NT2/D1 (cell line): ENCODE data around the gene KRTAP5-7.

Experiments used
- DNase-seq: peaks from one replicate; pipeline ENCODE4 v3.0.0-alpha.2; 2011; ENCODE audit warnings: low read depth, low spot score
- H3K27me3 ChIP-seq: 2 replicates; pipeline ENCODE4 v1.6.0; 2011; ENCODE audit warnings: mild to moderate bottlenecking; ENCODE audit not compliant: insufficient read length, insufficient read depth
- H3K36me3 ChIP-seq: 2 replicates; pipeline ENCODE4 v1.6.1; 2011; ENCODE audit warnings: mild to moderate bottlenecking, low read length, mixed read lengths; ENCODE audit not compliant: insufficient read depth, insufficient read length
- H3K4me1 ChIP-seq: 2 replicates; pipeline ENCODE4 v1.5.1; 2011; ENCODE audit not compliant: insufficient read depth, insufficient read length
- H3K4me3 ChIP-seq: 2 replicates; pipeline ENCODE4 v1.5.1; 2011; ENCODE audit warnings: low read depth; ENCODE audit not compliant: insufficient read length
- H3K9ac ChIP-seq: 2 replicates; pipeline ENCODE4 v1.6.0; 2011; ENCODE audit warnings: low read depth; ENCODE audit not compliant: insufficient read length
- H3K9me3 ChIP-seq: 2 replicates; pipeline ENCODE4 v1.5.1; 2011; ENCODE audit warnings: mild to moderate bottlenecking, low read length; ENCODE audit not compliant: insufficient read depth
- SUZ12 ChIP-seq: IDR thresholded peaks from 2 replicates; pipeline ENCODE4 v1.6.1; 2011; ENCODE audit not compliant: insufficient read length, insufficient read depth; ENCODE audit errors: extremely low read depth
- YY1 ChIP-seq: IDR thresholded peaks from 2 replicates; pipeline ENCODE4 v1.6.1; 2011; ENCODE audit not compliant: insufficient read length, insufficient read depth
- ZNF274 ChIP-seq: IDR thresholded peaks from 2 replicates; pipeline ENCODE4 v1.6.1; 2011; ENCODE audit warnings: mild to moderate bottlenecking, low read depth, low read length

The KRTAP5-7 gene

DNA sequence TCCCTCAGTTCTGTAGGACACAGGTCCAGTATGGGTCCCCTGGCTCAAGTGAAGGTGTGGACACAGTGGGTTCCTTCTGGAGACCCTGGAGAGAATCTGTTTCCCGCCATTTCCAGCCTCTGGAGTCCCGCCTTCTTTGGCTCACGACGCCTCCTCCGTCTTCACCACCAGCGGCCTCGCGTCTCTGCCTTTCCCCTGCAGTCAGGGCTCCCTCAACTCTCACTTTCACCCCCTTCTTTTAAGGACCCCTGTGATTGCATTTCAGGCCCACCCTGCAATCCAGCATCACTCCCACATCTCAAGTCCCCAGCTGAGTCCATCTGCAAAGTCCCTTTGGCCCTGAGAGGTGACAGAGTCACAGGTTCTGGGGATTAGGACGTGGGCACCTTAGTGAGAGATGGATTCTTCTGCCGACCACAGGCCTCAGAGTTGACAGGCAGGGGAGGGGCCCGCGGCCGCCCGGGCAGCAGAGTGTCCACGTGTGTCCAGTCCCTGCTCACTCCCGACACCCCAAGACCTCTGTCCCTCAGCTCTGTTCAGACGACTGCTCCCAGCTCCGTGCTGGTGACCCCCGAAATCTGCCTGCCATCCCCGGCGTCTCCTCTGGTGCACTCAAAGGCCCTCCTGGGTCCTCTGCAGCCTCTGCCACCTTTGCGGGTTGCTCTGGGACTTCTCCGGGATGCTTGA, 36.9 kb upstream of the KRTAP5-7 start:
- no peaks in the 10 kb centered on the region for H3K9me3 ChIP-seq
- no peak overlapping the region for H3K4me3 ChIP-seq
- H3K4me1 ChIP-seq, result no peaks in the 10 kb centered on the region
- DNase-seq, result no peak
- peaks cover 42% of the 10 kb centered on the region for H3K36me3 ChIP-seq
- H3K9ac ChIP-seq, result no peak overlapping the region
- no peak for TF ChIP-seq YY1
- no peak for TF ChIP-seq SUZ12
- TF ChIP-seq ZNF274, result no peak
- no peaks in the 10 kb centered on the region for H3K27me3 ChIP-seq

- no peak for DNase-seq
- H3K9me3 ChIP-seq, result no peaks in the 10 kb centered on the region
- H3K9ac ChIP-seq, result no peak overlapping the region
- no peak for TF ChIP-seq SUZ12
- TF ChIP-seq ZNF274, result no peak
- no peak for TF ChIP-seq YY1
- peaks cover 42% of the 10 kb centered on the region for H3K36me3 ChIP-seq
- H3K27me3 ChIP-seq, result no peaks in the 10 kb centered on the region
- no peaks in the 10 kb centered on the region for H3K4me1 ChIP-seq
- H3K4me3 ChIP-seq, result no peak overlapping the region
Measured at GRCh38 chr11:71490731-71491390, 36.2 kb upstream of the KRTAP5-7 start.

DNA sequence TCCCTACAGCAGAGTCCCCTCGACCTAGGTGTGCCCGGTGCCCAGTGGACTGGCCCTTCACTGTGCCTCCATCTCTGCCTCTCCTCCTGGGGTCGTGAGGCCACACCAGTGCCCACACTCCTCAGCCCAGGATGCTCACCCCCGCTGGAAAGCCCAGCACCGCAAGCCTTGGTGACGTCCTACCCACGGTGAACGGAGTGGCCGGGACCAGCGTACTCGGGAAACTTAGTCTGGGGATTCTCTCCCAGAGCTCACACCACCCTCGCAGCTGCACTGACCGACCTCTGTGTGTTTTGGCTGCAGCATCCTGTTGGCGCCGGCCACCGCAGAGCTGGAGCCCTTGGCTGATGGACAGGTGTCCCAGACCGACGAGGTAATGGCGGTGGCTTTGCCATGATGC, 35.5 kb upstream of the KRTAP5-7 start:
- Histone ChIP-seq H3K9ac (no peak overlapping the region), H3K36me3 (peaks cover 39% of the 10 kb centered on the region), H3K4me3 (no peak overlapping the region), H3K27me3 (no peaks in the 10 kb centered on the region), H3K4me1 (no peaks in the 10 kb centered on the region), H3K9me3 (no peaks in the 10 kb centered on the region)
- DNase-seq, result no peak
- TF ChIP-seq SUZ12 (no peak), ZNF274 (no peak), YY1 (no peak)

DNA sequence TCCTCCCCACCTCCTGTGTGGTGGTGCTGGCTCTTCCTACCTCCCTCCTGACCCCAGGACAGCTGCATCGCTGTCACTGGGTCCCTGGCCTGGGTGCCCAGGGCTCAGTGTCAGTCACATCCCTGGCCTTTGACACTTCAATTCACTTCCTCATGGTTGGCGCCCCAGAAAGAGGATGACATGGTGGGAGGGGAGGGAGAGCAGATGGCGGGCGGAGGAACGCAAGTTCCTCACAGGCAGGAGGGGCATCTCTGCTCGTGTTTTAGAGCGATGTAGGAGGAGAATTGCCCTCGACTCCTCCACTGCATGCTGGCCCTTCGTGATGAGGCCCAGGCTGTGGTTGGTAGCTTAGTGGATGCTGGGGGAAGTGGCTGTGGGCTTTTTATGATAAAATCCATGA, 35.1 kb upstream of the KRTAP5-7 start:
- Histone ChIP-seq H3K4me1 (no peaks in the 10 kb centered on the region), H3K27me3 (no peaks in the 10 kb centered on the region), H3K36me3 (peaks cover 42% of the 10 kb centered on the region), H3K9me3 (no peaks in the 10 kb centered on the region), H3K9ac (no peak overlapping the region), H3K4me3 (no peak overlapping the region)
- DNase-seq, result no peak
- TF ChIP-seq YY1 (no peak), ZNF274 (no peak), SUZ12 (no peak)

DNA sequence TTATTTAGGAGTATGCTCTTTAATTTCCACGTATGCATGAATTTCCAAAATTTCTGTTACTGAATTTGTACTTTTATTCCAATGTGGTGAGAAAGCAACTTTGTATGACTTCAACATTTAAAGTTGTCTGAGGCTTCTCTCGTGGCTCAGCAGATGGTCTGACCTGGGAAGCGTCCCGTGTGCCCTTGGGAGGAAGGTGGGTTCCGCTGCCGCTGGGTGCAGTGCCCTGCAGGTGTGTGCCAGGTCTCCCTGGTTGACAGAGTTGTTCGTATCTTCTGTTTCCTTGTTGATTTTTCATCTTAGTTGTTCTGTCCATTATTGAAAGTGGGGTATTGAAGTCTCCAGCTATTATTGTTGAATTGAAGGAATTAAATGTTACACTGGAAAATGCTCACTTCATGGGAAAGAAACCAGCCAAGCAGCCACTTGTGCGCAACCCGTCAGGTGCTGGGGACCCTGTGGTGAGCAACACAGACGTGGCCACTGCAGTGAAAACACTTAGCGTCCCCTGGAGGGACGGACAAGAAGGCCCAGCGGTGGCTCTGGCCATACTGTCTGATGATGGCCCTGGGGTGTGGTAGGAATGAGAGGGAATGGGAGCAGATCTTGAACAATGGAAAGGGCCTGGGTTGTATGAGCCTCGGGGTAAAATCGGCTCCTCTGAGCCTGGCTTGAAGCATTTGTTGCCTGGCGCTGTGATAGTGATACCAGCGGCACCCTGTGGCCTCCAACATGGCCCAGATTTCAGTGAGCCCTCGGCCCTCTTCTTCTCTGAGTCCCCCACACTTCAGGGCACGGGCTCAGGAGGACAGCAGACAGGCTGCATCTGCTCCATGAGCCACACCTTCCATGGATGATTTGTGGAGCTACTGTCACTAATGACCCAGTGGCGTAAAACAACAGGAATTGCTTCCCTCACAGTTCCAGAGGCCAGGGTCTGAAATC, 31.5 kb upstream of the KRTAP5-7 start:
- no peaks in the 10 kb centered on the region for H3K27me3 ChIP-seq
- no peaks in the 10 kb centered on the region for H3K4me1 ChIP-seq
- peaks cover 63% of the 10 kb centered on the region for H3K36me3 ChIP-seq
- no peak for DNase-seq
- H3K9ac ChIP-seq, result no peak overlapping the region
- TF ChIP-seq ZNF274 (no peak), SUZ12 (no peak), YY1 (no peak)
- H3K9me3 ChIP-seq, result no peaks in the 10 kb centered on the region
- H3K4me3 ChIP-seq, result no peak overlapping the region

GRCh38 chr11:71496421-71496820, 30.6 kb upstream of the KRTAP5-7 start:
- Histone ChIP-seq H3K9me3 (no peaks in the 10 kb centered on the region), H3K27me3 (no peaks in the 10 kb centered on the region), H3K4me1 (no peaks in the 10 kb centered on the region), H3K4me3 (no peak overlapping the region), H3K36me3 (peaks cover 60% of the 10 kb centered on the region), H3K9ac (no peak overlapping the region)
- TF ChIP-seq SUZ12, result no peak
- no peak for TF ChIP-seq YY1
- no peak for TF ChIP-seq ZNF274
- no peak for DNase-seq
